NT2/D1 (cell line): ENCODE results near the gene SHOC1.

Experiments
- SUZ12 ChIP-seq: IDR thresholded peaks from 2 replicates; pipeline ENCODE4 v1.6.1; 2011; ENCODE audit not compliant: insufficient read length, insufficient read depth; ENCODE audit errors: extremely low read depth
- YY1 ChIP-seq: IDR thresholded peaks from 2 replicates; pipeline ENCODE4 v1.6.1; 2011; ENCODE audit not compliant: insufficient read length, insufficient read depth

- TF ChIP-seq YY1: no peak
- no peak for TF ChIP-seq SUZ12
Measured at GRCh38 chr9:111825468-111826145, 30.9 kb upstream of the SHOC1 start.
